HG03139 (cell line): ENCODE results near the gene RFC5.
"Not testable (repeated sequence)": the region's sequence is repeated elsewhere in the genome, so short reads cannot be mapped to it uniquely, and the experiment has no call there.

Source experiments
- ATAC-seq: cut with Tn5 transposase; IDR thresholded peaks from one replicate; pipeline ENCODE4 v1.9.1; 2021; ENCODE audit not compliant: unreplicated experiment

Gene RFC5

GRCh38 chr12:118070650-118071049 is 54.1 kb downstream of the RFC5 start:
- no peak for ATAC-seq

- ATAC-seq, result no peak
These were observed 57.3 kb downstream of the RFC5 start for GRCh38 chr12:118073768-118074167.

GRCh38 chr12:118081521-118081920 is 65.0 kb downstream of the RFC5 start:
- not testable (repeated sequence) for ATAC-seq
